Measurements from ENCODE around the gene IFIT2. TPM values are rescaled to one million over a fixed set of nuclear protein-coding genes. Genes with fewer than 3 reads are reported as not detected.
"Not testable (repeated sequence)": the region's sequence is repeated elsewhere in the genome, so short reads cannot be mapped to it uniquely, and the experiment has no call there.

IFIT2 gene
- total RNA-seq, 1 experiment from 2014 or later, result 1.7 TPM

- ChIA-PET POLR2A (ENCODE audit: low non-redundant PET) (no interaction called here), CTCF (no interaction called here)
- H3K9me3 ChIP-seq (ENCODE audit: low read depth, low read length, poor library complexity, severe bottlenecking), result no peaks in the 10 kb centered on the region
- peak; percentile 91 for DNase-seq (ENCODE audit: low spot score)
- peak within 1 kb of the TSS; percentile 51 for H3K4me3 ChIP-seq (ENCODE audit: low read depth, low read length, poor library complexity, severe bottlenecking)
- intact Hi-C loops (cut with micrococcal nuclease; ENCODE audit: unreplicated experiment), result no loop called here
- BruUV-seq (replicated peaks), result TSS peak; percentile 83
- H3K27ac ChIP-seq (ENCODE audit: low read depth, low read length, poor library complexity, severe bottlenecking), result peak within 1 kb of the TSS; percentile 91
- no peaks in the 10 kb centered on the region for H3K36me3 ChIP-seq (ENCODE audit: insufficient read depth, low read length, poor library complexity, severe bottlenecking)
- H3K4me1 ChIP-seq (ENCODE audit: insufficient read depth, low read length, poor library complexity, severe bottlenecking), result peaks cover 21% of the 10 kb centered on the region
- no peaks in the 10 kb centered on the region for H3K27me3 ChIP-seq (replicated peaks; ENCODE audit: insufficient read depth, low read depth, low read length, poor library complexity)
- TF ChIP-seq EZH2 (IDR thresholded peaks at IDR 0.05; ENCODE audit: borderline replicate concordance, low read depth, low read length, poor library complexity, severe bottlenecking) (no peak), CTCF (conservative IDR thresholded peaks at IDR 0.05; ENCODE audit: low read depth, low read length) (no peak)
Observed at GRCh38 chr10:89327803-89328441, 26.1 kb downstream of the IFIT2 start, which contains the start of gene IFIT3. TSS of gene IFIT3 (plus strand) at chr10:89327997. CDS start at chr10:89328074, 77 bp downstream.

GRCh38 chr10:89329151-89329550 is 27.3 kb downstream of the IFIT2 start:
- CTCF ChIA-PET, result no interaction called here
- intact Hi-C loops (cut with micrococcal nuclease; ENCODE audit: unreplicated experiment), result no loop called here
- H3K4me3 ChIP-seq (ENCODE audit: low read depth, low read length, poor library complexity, severe bottlenecking), result no peak overlapping the region

GRCh38 chr10:89330014-89330413 is 28.2 kb downstream of the IFIT2 start:
- POLR2A ChIA-PET (ENCODE audit: low non-redundant PET); intact Hi-C loops (cut with micrococcal nuclease; ENCODE audit: unreplicated experiment); CTCF ChIA-PET; H3K36me3 ChIP-seq (ENCODE audit: insufficient read depth, low read length, poor library complexity, severe bottlenecking); H3K27ac ChIP-seq (ENCODE audit: low read depth, low read length, poor library complexity, severe bottlenecking); H3K4me3 ChIP-seq (ENCODE audit: low read depth, low read length, poor library complexity, severe bottlenecking); H3K27me3 ChIP-seq (replicated peaks; ENCODE audit: insufficient read depth, low read depth, low read length, poor library complexity); BruUV-seq (replicated peaks); H3K9me3 ChIP-seq (ENCODE audit: low read depth, low read length, poor library complexity, severe bottlenecking); DNase-seq (ENCODE audit: low spot score): not testable (repeated sequence)
- peaks cover 34% of the 10 kb centered on the region for H3K4me1 ChIP-seq (ENCODE audit: insufficient read depth, low read length, poor library complexity, severe bottlenecking)

More at GRCh38 chr10:89329151-89329550, 27.3 kb downstream of the IFIT2 start:
- TF ChIP-seq EZH2 (IDR thresholded peaks at IDR 0.05; ENCODE audit: borderline replicate concordance, low read depth, low read length, poor library complexity, severe bottlenecking) (no peak), CTCF (conservative IDR thresholded peaks at IDR 0.05; ENCODE audit: low read depth, low read length) (no peak)
- Histone ChIP-seq H3K27ac (ENCODE audit: low read depth, low read length, poor library complexity, severe bottlenecking) (no peak overlapping the region), H3K4me1 (ENCODE audit: insufficient read depth, low read length, poor library complexity, severe bottlenecking) (peaks cover 33% of the 10 kb centered on the region), H3K36me3 (ENCODE audit: insufficient read depth, low read length, poor library complexity, severe bottlenecking) (no peaks in the 10 kb centered on the region), H3K9me3 (ENCODE audit: low read depth, low read length, poor library complexity, severe bottlenecking) (no peaks in the 10 kb centered on the region), H3K27me3 (replicated peaks; ENCODE audit: insufficient read depth, low read depth, low read length, poor library complexity) (no peaks in the 10 kb centered on the region)
- POLR2A ChIA-PET (ENCODE audit: low non-redundant PET), result no interaction called here
- DNase-seq (ENCODE audit: low spot score), result no peak
- BruUV-seq (replicated peaks), result no TSS peak

All from A673 (cell line).